ENCODE measurements around the gene SLC35E1.

SLC35E1 gene

GRCh38 chr19:16572332-16573211 is at the start of gene SLC35E1:
SLC35E1 (minus strand) TSS chr19:16572415; CDS start chr19:16572364, 51 bp downstream.
- intact Hi-C loops (cut with DNase I) = loop anchor here (1.0 kb wide), 2 partner anchors 56 to 87 kb away; partner anchors contain the start of gene MED26
- peak; percentile 90 to 99 (median 92) for DNase-seq

DNA sequence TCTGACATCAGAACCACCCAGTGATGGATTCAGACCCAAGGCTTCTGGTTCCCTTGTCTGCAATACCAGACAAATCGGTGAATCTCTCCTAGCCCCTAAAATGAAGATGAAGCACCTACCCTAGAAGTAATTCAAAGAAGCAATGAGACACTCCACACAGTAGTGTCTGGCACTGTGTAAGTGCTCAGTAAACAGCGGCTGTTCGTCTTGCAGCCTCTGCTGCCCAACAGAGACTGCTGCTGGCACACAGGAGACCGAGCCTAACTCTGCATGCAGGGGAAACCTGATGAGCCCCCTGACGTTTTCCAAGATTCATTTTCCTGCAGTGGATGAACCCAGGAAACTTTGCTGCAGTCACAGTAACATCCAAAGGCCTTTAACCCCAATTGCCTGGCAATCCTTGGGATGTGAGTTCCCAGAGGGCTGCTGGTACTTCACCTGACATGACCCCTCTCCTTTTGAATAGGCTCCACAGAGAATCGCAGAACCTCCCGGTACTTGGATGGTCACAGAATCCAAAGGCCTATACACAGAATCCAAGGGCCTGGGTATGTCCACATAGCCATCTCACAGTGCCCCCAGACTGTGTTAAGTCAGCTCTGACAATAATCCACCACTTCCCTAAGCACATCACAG is 49.1 kb upstream of the SLC35E1 start:
- intact Hi-C loops (cut with DNase I) = no loop called here
- DNase-seq = no peak

DNA sequence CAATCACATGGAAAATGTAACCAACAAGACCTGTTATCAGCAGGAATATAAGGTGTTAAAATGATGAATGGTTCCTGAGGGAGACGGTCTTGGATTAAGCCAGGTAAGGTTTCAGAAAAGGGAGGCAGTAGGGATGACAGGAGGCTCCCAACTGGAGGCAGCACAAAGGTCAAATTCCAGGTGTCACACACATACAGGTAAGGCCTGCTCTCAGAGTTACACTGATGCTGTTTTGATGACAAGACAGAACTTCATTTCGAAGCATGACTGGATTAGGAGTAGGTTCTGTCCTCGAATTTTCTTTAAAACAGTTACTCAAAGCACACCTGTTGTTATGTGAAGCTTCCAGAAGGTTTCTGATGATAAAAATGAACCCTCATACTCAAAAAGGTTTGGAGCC is 48.4 kb upstream of the SLC35E1 start:
- intact Hi-C loops (cut with DNase I) = no loop called here
- DNase-seq = no peak

DNA sequence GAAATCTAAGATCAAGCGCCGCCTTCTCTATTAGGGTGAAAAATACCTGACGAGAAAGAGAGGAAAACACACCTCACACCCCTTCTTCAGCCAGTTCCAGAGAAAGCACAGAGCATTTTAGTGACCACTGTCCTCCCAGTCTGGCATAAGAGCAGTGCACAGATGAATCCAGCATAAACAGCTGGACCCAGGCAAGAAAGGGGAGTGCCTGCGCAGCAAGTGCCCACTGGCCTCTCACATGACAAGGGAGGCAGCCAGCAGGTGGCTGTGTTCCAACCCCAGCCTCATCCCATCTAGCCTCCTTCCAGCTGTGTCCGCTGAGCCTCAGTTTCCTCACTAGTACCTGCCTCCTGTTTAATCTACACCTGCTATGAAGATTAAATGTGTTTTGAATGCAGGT is 47.8 kb upstream of the SLC35E1 start:
- DNase-seq = peak in 1 of 10 donors; percentile 21
- intact Hi-C loops (cut with DNase I) = no loop called here

GRCh38 chr19:16619457-16619856 is 47.2 kb upstream of the SLC35E1 start:
- no peak for DNase-seq
- intact Hi-C loops (cut with DNase I) = no loop called here

GRCh38 chr19:16618248-16618647 is 46.0 kb upstream of the SLC35E1 start:
- intact Hi-C loops (cut with DNase I) = no loop called here
- DNase-seq = no peak

DNA sequence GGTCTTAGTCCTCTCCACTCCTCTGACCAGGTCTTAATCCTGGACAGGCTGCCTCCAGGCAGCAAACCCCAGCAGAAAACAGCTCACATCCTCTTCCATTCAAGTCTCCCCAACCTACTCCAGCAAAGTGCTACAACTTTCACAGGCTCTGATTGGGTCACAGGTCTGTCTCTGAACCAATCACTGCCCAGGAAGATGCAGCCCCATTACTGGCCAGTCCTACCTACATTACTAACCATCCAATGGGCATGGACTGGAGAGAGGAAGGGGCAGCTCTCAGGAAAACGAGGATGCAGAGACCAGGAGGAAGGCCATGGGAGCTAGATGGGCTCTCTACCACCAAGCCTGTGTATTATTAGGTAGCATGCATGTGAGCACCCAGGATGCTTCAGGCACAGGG is 43.6 kb upstream of the SLC35E1 start:
- DNase-seq = no peak
- intact Hi-C loops (cut with DNase I) = no loop called here

- peak in 1 of 10 donors; percentile 9 for DNase-seq
- intact Hi-C loops (cut with DNase I) = no loop called here
Observed at GRCh38 chr19:16614941-16615340, 42.7 kb upstream of the SLC35E1 start.

DNA sequence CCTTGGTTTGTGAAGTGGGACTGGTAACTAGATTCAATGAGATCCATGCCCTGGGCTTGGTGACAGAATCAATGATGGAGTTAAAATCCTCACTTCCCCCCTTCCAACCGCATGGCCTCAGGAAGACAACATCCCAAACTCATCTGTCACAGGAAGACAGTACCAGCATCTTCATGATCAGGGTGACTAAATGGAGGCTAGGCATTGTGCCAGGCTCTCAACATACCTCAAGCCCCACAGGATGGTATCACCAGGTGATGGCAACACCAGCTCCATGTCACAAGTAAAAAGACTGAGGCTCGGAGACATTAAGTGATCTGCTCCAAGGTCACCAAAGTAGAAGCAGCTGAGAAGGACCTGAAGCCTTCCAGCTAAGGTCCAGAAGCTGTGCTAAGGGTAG is 41.6 kb upstream of the SLC35E1 start:
- DNase-seq = no peak
- intact Hi-C loops (cut with DNase I) = no loop called here

DNA sequence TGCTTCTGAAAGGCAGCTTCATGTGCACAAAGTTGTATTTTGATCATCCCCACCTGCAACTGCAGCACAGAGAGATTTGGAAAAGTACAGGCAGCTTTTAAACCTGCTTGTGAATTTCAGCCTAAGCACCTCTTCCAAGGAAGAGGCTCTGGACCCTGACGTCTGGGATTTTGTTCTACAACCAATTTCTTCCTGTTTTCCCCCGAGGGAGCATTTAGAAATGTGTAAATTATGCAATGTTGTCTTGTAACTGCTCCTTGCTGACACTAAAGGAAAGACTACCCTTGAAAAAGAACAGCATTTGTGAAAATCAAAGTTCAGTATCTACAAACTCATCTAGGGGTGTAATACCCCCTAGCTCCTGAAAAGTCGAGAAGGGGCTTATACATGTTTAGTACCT is 40.4 kb upstream of the SLC35E1 start:
- DNase-seq = no peak
- intact Hi-C loops (cut with DNase I) = no loop called here

DNA sequence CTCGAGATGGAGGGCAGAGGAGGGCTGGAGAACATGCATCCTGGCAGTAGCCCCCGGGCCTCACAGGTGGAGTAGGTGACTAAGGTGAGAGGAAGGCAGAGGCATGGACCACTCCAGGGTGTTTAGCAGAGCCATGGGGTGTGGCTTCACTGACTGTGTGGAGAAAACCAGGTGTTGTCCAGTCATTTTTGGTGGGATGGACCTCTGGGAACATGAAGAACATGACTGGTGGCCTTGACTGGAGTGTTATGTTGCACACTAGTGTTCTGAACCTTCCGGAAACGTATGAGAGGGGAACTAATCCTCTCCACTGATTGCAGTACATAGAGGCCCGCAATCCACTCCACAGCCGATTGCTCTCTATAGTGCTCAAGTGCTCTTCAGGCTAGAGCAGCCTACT is 38.9 kb upstream of the SLC35E1 start:
- intact Hi-C loops (cut with DNase I) = no loop called here
- DNase-seq = no peak

DNA sequence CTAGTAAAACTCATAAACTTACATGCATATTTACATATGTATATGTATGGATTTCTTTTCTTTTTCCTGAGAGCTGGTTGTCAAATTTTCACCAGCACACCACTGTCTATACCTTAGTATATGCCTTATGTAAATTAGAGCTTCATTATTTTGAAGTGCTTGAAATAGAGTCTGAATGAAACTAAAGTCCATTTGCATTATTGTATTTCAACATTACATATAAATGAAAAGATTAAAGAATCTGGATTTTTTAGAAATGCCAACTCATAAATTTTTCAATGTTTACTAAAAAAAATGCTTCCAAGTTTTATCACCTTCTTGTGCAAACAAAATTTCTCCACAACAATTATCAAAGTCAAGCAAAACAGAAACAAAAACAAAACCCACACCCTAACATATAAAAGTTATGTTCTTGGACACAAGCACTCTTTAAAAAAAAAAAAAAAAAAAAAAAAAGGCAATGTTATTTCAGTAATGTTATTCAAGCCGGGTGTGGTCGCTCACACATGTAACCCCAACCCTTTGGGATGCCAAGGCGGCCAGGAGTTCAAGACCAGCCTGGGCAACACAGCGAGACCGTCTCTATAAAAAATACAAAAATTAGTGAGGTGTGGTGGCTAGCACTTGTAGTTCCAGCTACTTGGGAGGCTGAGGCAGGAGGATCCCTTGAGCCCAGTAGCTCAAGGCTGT is 37.4 kb upstream of the SLC35E1 start:
- intact Hi-C loops (cut with DNase I) = no loop called here
- peak in 1 of 10 donors; percentile 24 for DNase-seq

DNA sequence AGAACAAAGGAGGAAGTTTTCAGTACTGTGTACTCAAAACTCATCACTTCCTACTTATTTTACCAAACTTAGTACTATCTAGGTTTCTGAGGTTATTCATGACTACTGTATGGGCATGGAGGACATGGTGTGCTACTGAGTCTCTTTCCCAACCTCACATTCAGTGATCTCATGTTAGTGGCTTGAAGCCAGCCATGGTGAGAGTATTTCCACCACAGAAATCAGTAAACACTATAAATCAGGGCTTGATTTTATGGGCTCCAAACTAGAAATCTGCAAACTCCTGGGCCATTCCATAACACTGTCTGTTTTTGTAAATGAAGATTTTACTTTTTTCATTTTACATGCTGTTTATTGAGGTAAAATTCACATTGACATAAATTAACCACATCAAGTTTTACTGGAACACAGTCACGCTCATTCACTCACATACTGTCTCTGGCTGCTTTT is 36.1 kb upstream of the SLC35E1 start:
- intact Hi-C loops (cut with DNase I) = no loop called here
- DNase-seq = no peak

DNA sequence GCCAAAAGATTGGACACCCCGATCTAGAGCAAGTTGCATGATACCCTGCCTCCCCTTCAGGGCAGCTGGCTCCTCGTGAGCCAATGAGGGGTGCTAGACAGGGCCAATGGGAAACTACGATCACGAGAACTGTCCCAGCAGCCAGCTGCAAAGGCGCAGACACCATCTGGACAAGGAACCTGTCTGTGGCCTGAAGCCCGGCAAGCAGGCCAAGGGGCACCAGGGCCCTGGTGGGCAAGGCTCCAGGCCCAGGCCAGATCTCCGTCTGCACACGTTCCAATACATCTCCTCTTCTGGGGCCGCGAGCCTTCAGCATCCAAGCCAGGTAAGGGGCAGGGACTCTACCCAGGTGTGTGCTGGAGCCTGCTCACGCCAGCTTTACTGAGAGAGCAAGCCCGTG is 35.6 kb upstream of the SLC35E1 start:
- intact Hi-C loops (cut with DNase I) = no loop called here
- no peak for DNase-seq

DNA sequence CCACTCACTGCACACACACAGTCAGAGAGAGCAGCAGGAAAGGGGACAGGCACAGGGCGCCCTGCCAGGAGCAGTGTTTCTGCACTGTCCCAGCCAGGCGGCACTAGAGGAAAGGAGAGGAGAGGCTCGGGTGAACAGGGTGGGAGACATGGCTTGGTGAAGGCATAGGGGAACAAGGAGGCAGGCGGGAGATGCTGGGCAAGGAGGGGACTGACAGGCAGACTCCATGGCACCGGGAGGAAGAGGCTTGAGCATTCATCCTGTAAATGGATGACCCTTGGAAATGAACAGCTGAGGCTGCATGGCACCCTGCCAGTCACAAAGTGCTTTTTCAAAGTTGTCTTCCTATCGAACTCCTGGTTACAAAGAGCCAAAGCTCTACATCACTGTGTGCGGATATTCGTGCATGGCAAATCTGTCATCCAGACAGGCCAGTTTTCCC is 33.4 kb upstream of the SLC35E1 start:
- peak in 1 of 10 donors; percentile 83 for DNase-seq
- intact Hi-C loops (cut with DNase I) = no loop called here

- peak in 1 of 10 donors; percentile 30 for DNase-seq
- intact Hi-C loops (cut with DNase I) = no loop called here
Observed at GRCh38 chr19:16605115-16605514, 32.9 kb upstream of the SLC35E1 start.

DNA sequence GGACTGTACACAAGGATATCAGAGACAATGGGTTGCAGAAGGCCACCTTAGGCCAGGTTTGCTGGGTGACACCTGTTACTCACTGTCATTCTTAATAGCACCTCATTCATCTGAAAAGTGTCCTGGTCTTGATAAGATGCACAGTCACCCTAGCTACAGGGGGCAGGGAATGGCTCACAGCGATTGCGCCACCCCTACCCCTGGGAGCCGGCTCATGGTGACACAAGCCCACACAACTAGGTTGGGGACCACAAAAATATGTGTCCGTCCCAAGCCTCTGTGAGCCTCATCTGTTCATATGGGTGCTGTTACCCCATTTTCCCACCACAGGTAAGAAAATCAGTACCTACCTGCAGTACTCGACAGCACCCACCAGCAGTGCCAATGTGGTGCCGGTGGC is 32.4 kb upstream of the SLC35E1 start:
- peak in 1 of 10 donors; percentile 56 for DNase-seq
- intact Hi-C loops (cut with DNase I) = no loop called here

GRCh38 chr19:16603090-16603489 is 30.9 kb upstream of the SLC35E1 start:
- DNase-seq = peak in 1 of 10 donors; percentile 41
- intact Hi-C loops (cut with DNase I) = no loop called here

DNA sequence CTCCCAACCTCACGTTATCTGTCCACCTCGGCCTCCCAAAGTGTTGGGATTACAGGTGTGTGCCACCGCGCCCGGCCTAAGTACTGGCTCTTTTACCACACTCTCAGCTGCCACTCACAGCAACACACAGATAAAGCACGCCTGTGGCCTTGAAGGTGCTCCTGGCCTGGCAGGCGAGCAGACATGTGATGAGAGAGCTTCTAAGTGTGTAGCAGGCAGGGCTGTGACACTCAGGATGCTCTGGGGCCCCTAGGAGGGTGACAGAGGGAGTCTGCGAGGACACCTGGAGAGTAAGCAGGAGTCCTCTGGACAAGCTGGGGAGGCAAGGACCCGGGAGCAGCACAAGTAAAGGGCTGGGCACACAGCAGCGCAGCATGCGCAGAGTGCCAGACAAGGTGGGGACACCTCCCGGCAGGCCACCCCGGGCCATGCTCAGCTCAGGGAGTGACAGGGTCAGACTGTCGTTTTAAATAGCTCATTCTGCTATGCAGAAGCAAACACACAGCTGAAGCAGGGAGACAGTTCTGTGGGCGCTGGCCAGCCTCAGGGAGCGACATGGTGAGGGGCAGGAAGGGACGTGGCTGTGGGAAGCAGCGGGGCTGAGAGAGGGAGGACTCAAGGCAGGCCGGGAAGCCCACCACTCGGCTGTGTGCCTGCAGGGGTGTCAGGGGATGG is 29.3 kb upstream of the SLC35E1 start:
- peak in 1 of 10 donors; percentile 71 for DNase-seq
- intact Hi-C loops (cut with DNase I) = no loop called here

GRCh38 chr19:16600824-16601223 is 28.6 kb upstream of the SLC35E1 start:
- DNase-seq = peak in 1 of 10 donors; percentile 12
- intact Hi-C loops (cut with DNase I) = no loop called here

Data from posterior cingulate gyrus (tissue), 11 donors.